ENCODE measurements around the gene S100A11.
A peak's percentile ranks its signal among the peaks of the same experiment; 100 is the strongest.
"Not testable (repeated sequence)": the region's sequence is repeated elsewhere in the genome, so short reads cannot be mapped to it uniquely, and the experiment has no call there.

S100A11 gene

GRCh38 chr1:152036267-152037216, at the start of gene S100A11:
S100A11 (minus strand) TSS chr1:152037004; CDS start chr1:152036915, 89 bp downstream.
- peak; percentile 64 for DNase-seq

DNA sequence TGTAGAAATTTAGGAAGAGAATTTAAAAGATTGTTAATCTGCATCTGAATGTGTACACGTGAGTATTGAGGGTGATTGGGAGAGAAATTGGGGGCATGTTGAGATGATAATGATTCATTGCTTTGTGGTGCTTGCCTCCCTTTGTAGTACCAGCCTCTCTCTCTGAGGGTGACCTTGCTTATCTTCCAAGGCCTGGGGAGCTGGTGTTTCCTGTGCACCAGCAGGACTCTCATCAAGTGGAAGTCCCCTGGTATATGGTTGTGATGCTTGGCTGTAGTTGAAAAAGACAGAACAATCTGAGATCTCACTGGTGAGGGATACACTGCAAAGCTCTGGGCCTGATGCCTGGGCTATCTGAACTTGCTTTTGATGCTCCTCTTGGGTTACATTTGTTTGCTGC, 48.0 kb upstream of the S100A11 start:
- DNase-seq: no peak

DNA sequence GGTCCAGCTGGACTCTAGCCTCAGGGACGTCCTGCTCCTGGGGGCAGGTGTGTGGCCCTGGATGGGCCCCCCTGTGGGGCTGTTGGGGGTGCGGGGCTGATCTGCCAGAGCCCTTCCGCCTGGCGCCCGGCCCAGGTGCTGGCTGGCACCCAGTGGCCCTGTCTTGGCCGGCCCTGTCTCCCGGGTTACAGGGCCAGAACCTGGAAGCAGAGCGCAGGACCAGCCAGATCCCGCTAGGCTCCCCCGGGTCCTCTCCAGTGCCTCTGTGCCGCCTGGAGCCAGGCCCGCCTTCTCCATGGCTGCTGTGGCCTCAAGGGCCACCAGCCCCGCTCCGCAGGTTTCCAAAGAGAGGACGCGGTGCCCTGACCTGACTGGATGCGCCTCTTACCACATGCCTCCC, 44.2 kb upstream of the S100A11 start:
- DNase-seq: not testable (repeated sequence)

GRCh38 chr1:152080494-152080893, 43.7 kb upstream of the S100A11 start:
- not testable (repeated sequence) for DNase-seq

GRCh38 chr1:152078831-152079441, 42.1 kb upstream of the S100A11 start:
- DNase-seq: no peak

DNA sequence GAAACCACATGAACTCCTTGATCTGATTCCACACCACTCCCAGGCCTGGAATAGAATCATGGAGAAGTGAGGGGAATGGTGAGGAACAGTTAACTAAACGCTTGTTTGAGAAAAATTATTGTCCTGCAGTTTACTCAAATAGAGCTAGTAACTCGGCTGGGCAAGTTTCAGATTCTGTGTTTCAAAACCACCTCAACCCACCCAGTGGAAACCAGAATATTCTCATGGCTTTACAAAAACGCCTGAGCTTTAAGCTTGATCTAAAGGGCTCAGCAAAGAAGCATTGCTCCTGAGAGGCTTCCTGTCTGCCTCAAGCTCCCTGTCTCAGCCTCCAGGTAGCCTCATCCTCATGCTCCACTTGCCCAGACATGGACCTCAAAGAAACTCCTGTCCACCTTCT, 35.5 kb upstream of the S100A11 start:
- no peak for DNase-seq

- DNase-seq: no peak
These were observed 34.3 kb upstream of the S100A11 start for GRCh38 chr1:152071123-152071522.

GRCh38 chr1:152067929-152068328, 31.1 kb upstream of the S100A11 start:
- DNase-seq: no peak

DNA sequence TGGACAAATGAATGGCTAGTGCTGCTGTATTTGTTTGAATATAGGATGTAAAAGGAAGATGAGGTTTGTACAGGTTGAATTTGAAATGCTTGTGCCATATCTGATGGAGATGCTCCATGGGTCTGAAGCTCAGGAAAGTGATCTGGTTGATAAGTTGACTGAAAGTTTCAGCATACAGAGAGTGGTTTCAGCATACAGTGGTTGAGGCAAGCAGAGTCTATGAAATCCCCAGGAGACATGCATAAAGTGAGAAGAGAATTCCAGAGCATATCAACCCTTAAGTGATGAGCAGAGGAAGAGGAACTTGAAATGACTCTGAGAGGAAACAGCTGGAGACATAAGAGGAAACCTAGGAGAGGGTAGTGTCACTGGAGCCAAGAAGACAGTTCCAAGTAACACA, 30.3 kb upstream of the S100A11 start:
- DNase-seq: no peak

GRCh38 chr1:152061952-152062351, 25.1 kb upstream of the S100A11 start:
- no peak for DNase-seq

DNA sequence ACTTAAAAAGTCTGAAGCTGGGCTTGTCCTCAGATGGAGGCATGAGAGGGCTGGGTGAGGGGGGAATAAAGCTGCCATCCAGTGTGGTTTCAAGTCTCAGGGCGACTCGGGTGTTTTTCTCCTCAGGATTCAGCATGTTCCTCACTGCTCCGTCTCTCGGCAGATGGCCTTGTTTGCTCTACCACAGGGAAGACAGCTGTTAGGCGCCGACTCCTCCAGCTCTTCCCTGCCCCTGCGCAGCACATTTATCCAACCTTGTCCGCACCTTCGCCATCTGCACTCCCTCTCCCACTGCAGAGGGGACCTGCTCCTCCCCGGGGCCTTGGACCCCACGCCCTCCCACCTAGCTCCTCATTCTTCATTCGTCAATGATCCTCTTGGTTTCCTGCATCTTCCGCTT, 16.6 kb upstream of the S100A11 start:
- DNase-seq: peak; percentile 97

DNA sequence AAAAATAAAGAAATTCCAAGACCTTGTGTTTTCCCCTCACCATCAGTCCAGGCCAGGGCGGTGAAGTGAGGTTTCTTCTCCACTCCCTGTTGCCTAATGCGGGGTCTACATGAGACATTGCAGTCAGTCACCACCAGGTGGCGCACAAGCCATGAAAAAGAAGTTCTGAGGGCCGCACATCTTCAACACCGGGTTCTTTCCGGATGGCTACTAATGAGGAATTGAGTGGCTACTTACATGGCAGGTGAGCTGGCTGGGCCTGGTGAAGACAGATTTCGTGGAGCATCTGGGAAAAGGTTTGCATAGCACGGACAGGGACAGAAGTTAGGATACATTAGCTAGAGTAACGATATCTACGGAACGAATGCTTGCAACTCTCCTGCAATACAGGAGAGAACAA, 15.8 kb upstream of the S100A11 start:
- peak; percentile 96 for DNase-seq

DNA sequence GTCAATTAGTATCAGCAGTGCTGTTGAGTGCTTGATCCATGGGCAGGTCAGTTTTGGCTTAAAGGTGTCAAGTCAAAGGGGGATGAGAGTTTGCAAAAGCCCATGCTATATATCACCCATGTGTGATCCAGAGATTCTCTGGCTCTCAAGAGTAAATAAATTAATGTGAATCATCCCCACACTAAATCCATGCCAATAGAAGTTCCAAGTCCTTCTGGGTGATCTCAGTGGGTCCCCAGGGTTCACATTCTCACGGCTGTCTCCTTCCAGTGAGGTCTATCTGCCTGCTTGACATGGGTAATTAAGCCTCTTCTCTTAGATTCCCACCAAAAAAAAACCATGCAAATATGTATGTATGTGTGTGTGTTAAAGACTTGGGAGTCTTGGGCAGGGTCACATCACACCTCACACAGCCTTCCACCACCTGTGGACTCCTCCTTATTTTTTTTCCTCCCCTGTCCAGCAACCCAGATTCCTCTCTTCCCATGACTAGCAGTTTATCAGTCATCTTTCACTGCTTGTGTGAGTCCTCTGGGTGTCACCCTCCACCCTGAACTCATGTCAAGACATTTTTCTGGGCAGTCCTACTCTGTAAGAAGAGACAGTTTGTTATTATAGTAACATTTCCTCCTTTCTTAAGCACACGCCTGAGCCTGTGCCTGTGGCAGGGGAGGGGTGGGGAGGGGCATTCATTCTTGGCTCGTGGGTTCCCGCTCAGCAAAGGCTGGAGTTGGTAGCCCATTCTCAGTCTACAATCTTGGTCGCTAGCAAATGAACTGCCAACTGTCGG, 14.3 kb upstream of the S100A11 start:
- DNase-seq: no peak

- no peak for DNase-seq
These were observed 12.7 kb upstream of the S100A11 start for GRCh38 chr1:152049291-152050083.

GRCh38 chr1:152048416-152049009, 11.7 kb upstream of the S100A11 start:
- DNase-seq: no peak

- DNase-seq: peak; percentile 78
These were observed 11.1 kb upstream of the S100A11 start for GRCh38 chr1:152047730-152048415.

- no peak for DNase-seq
These were observed 10.6 kb upstream of the S100A11 start for GRCh38 chr1:152047413-152047729.

DNA sequence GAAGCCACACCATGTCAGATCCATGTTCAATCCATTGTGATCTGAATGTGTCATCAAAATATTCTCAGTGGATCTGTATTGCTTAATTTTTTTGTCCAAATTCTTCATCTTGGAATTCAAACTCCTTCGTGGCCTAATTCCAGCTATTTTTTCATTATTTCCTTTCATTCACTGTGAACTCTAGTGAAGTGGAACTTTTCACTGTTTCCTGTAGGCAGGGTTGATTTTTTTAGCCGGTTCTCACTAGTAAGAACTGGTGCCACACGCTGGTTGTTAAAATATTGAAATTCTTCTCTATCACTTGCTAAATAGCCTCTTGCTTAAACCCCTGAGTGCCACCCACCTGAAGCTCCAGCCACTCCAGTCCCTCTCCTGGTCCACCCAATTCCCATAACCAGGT, 7.6 kb upstream of the S100A11 start:
- no peak for DNase-seq

- DNase-seq: no peak
These were observed 7.1 kb upstream of the S100A11 start for GRCh38 chr1:152043870-152044269.

DNA sequence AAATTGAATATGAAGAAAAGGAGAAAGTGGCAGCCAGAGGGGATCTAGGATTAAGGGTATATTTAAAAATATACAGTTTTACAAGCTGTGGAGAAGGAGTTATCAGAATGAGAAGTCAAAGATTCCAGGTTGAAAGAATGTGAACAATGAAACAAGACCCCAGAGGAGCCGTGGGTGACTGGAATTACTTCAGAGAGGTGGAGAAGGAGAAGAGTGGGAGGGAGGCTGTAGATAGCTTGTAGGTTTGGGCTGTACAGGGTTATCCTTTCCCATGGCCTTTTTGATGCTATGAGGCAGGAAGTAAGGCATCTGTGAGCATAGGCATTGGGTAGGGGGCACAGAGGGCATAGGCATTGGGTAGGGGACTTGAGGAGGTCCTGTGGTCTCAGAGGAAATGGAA, 5.2 kb upstream of the S100A11 start:
- DNase-seq: no peak

GRCh38 chr1:152039886-152040285, 3.1 kb upstream of the S100A11 start:
- no peak for DNase-seq

DNA sequence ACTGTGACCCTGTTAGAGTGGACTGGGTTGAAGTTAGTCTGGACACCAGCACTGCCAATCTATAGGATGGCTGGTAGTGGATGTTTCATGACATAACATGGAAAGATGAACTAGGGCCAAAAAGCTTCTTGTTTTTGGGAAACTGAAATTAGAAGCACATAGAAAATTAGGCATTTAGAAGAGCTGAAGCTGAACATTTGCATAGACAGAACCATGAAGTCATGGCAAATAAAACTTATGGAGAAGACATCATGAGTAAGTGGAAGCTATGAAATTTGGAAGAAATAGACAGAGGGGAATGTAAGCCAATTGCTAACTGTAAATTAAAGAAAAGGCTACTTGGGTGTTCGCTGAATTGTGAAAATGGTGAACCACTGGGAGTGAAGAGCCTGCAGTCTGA, 2.7 kb upstream of the S100A11 start:
- DNase-seq: no peak

Measured in NCI-H82 (cell line).